B cell (primary cell): ENCODE data around the gene TMEM203. TPM values are rescaled to one million over a fixed set of nuclear protein-coding genes. Genes with fewer than 3 reads are reported as not detected.

Experiments used
- ATAC-seq: fragments of 200-7000 bp; cut with Tn5 transposase; one replicate; pipeline ENCODE4 v1.10.0; 2021; ENCODE audit warnings: low read depth, mild to moderate bottlenecking, moderate number of reproducible peaks, moderate library complexity
- CTCF ChIA-PET: fragments of 350-600 bp; sonication (Branson Sonifier 250); formaldehyde crosslinking; loops from one replicate; lab custom pipeline; 2021; ENCODE audit warnings: antibody characterized with exemption, inconsistent platforms; lab: Charles Lee
- POLR2A ChIA-PET: fragments of 350-600 bp; sonication (Branson Sonifier 250); formaldehyde crosslinking; loops from one replicate; lab custom pipeline; 2021; ENCODE audit warnings: antibody characterized with exemption; lab: Charles Lee
- DNase-seq: peaks from one replicate; pipeline ENCODE4 v3.0.0; 2013
- H2AFZ ChIP-seq: 2 replicates; pipeline ENCODE4 v1.6.1; 2012; ENCODE audit warnings: mild to moderate bottlenecking, low read depth, low read length; ENCODE audit not compliant: insufficient read depth, poor library complexity, severe bottlenecking
- H3K27ac ChIP-seq, 2 donors: 1 replicate in 1 of 2; 2 replicates in 1 of 2; pipeline ENCODE4 v1.5.1; 2012 to 2013; ENCODE audit warnings: low read length in 2 of 2, mild to moderate bottlenecking in 2 of 2, moderate library complexity in 1 of 2
- H3K27me3 ChIP-seq, 4 experiments: fragments of 200-600 bp in 1 of 4; sonication (generic) in 1 of 4; replicated peaks in 1 of 4; 1 replicate in 2 of 4; 2 replicates in 2 of 4; pipeline versions ENCODE4 v1.6.1 to v1.7.0; 2013 to 2016; ENCODE audit warnings: low read length in 3 of 4, mild to moderate bottlenecking in 2 of 4, mixed read lengths in 1 of 4, moderate library complexity in 1 of 4; ENCODE audit not compliant: insufficient read depth in 4 of 4, control insufficient read depth in 3 of 4; ENCODE audit errors: control extremely low read depth in 1 of 4
- H3K36me3 ChIP-seq, 2 experiments: replicated peaks in 1 of 2; 1 replicate in 1 of 2; 2 replicates in 1 of 2; pipeline versions ENCODE4 v1.6.1 to v1.7.1; 2013; ENCODE audit warnings: low read length in 1 of 2; ENCODE audit not compliant: insufficient read depth in 2 of 2, control insufficient read depth in 1 of 2; ENCODE audit errors: control extremely low read depth in 1 of 2, extremely low read depth in 1 of 2
- H3K4me1 ChIP-seq, 2 donors: fragments of 200-600 bp in 1 of 2; sonication (generic) in 1 of 2; 1 replicate in 1 of 2; 2 replicates in 1 of 2; pipeline versions ENCODE4 v1.5.1 to v1.6.1; 2013 to 2017; ENCODE audit warnings: low read length in 2 of 2; ENCODE audit not compliant: control insufficient read depth in 2 of 2, insufficient read depth in 2 of 2
- H3K4me2 ChIP-seq: replicated peaks from 2 replicates; pipeline ENCODE3; 2012; ENCODE audit warnings: mild to moderate bottlenecking, low read depth, low read length; ENCODE audit not compliant: poor library complexity, severe bottlenecking
- H3K4me3 ChIP-seq, 5 experiments: fragments of 200-600 bp in 1 of 5; sonication (generic) in 1 of 5; 1 replicate in 3 of 5; 2 replicates in 2 of 5; pipeline versions ENCODE4 v1.5.1 to v1.7.0; 2011 to 2016; ENCODE audit warnings: low read length in 4 of 5, mild to moderate bottlenecking in 4 of 5, low read depth in 2 of 5, control low read depth in 1 of 5, moderate library complexity in 1 of 5; ENCODE audit not compliant: insufficient read depth in 1 of 5; ENCODE audit errors: control extremely low read depth in 1 of 5, extremely low read depth in 1 of 5
- H3K79me2 ChIP-seq: fragments of 200-600 bp; sonication (generic); one replicate; pipeline ENCODE4 v1.6.0; 2016; ENCODE audit warnings: low read length; ENCODE audit not compliant: control insufficient read depth, insufficient read depth
- H3K9ac ChIP-seq: fragments of 200-600 bp; sonication (generic); 2 replicates; pipeline ENCODE4 v1.6.1; 2017; ENCODE audit warnings: mild to moderate bottlenecking, low read length, moderate library complexity
- H3K9me3 ChIP-seq, 3 donors: one replicate each; pipeline versions ENCODE4 v1.6.1 to v1.7.1; 2013; ENCODE audit warnings: low read length in 2 of 3; ENCODE audit not compliant: control insufficient read depth in 2 of 3, insufficient read depth in 1 of 3; ENCODE audit errors: control extremely low read depth in 1 of 3
- H4K20me1 ChIP-seq: 2 replicates; pipeline ENCODE4 v1.6.0; 2012; ENCODE audit warnings: mild to moderate bottlenecking, low read length; ENCODE audit not compliant: insufficient read depth, control insufficient read depth, poor library complexity, severe bottlenecking
- H3K27ac Mint-ChIP-seq: one replicate; pipeline ENCODE4 v1.8.0; 2021; ENCODE audit warnings: mixed read lengths
- H3K27me3 Mint-ChIP-seq: one replicate; pipeline ENCODE4 v1.8.0; 2021; ENCODE audit warnings: mixed read lengths
- H3K4me1 Mint-ChIP-seq: one replicate; pipeline ENCODE4 v1.8.0; 2021; ENCODE audit warnings: mixed read lengths
- H3K4me3 Mint-ChIP-seq: one replicate; pipeline ENCODE4 v1.8.0; 2021; ENCODE audit warnings: mixed read lengths
- H3K9me3 Mint-ChIP-seq: one replicate; pipeline ENCODE4 v1.8.0; 2022; ENCODE audit warnings: mixed read lengths; ENCODE audit not compliant: insufficient read depth
- WGBS: methylation state at CpG from one replicate; pipeline ENCODE4 v1.1.5; 2013; ENCODE audit warnings: missing lambda C conversion rate; ENCODE audit not compliant: insufficient coverage; 5-methylcytosine and 5-hydroxymethylcytosine counted together
- intact Hi-C: fragments of 100-400 bp; cut with micrococcal nuclease; formaldehyde crosslinking; loops from one replicate; pipeline ENCODE4 v1.10.0; 2022
- polyA plus RNA-seq: library from polyadenylated mRNA; depleted of rRNA; stranded (reverse); fragments of >200 nt; gene quantifications from 2 replicates; pipeline ENCODE4 v1.2.3, GENCODE V29; 2012
- total RNA-seq, 2 donors: library from RNA; stranded (reverse); fragments of 120-200 nt in 1 of 2; gene quantifications; 1 replicate in 1 of 2; 2 replicates in 1 of 2; pipeline versions ENCODE4 v1.2.3 to v1.2.4, GENCODE V29; 2013 to 2022
- TF ChIP-seq, protein P1 (sequence below): fragments of 200-600 bp; IDR thresholded peaks from one replicate; pipeline ENCODE4 v1.8.0; 2022; ENCODE audit warnings: antibody characterized with exemption, mild to moderate bottlenecking

Gene TMEM203
- total and polyA plus RNA-seq, 2 donors (not counting 1 experiment from before 2014, with no cell fraction given) = 20.6 to 35.7 TPM

GRCh38 chr9:137157618-137158415 is 47.6 kb downstream of the TMEM203 start:
- POLR2A ChIA-PET = interaction anchor here (0.6 kb wide), 1 partner anchor 27 kb away, joined by 5 read pairs; no protein-coding TSS in a partner anchor
- H3K79me2 ChIP-seq = no peaks in the 10 kb centered on the region
- no peak for DNase-seq
- peaks cover 39% of the 10 kb centered on the region for H3K27me3 Mint-ChIP-seq
- no peak overlapping the region for H3K27ac Mint-ChIP-seq
- H3K9me3 ChIP-seq = peaks cover 0 to 33% (median 0%) of the 10 kb centered on the region in 3 donors
- TF ChIP-seq, protein P1, sequence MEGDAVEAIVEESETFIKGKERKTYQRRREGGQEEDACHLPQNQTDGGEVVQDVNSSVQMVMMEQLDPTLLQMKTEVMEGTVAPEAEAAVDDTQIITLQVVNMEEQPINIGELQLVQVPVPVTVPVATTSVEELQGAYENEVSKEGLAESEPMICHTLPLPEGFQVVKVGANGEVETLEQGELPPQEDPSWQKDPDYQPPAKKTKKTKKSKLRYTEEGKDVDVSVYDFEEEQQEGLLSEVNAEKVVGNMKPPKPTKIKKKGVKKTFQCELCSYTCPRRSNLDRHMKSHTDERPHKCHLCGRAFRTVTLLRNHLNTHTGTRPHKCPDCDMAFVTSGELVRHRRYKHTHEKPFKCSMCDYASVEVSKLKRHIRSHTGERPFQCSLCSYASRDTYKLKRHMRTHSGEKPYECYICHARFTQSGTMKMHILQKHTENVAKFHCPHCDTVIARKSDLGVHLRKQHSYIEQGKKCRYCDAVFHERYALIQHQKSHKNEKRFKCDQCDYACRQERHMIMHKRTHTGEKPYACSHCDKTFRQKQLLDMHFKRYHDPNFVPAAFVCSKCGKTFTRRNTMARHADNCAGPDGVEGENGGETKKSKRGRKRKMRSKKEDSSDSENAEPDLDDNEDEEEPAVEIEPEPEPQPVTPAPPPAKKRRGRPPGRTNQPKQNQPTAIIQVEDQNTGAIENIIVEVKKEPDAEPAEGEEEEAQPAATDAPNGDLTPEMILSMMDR = no peak
- peaks cover 0 to 65% (median 20%) of the 10 kb centered on the region in 4 experiments for H3K27me3 ChIP-seq
- ATAC-seq = no peak
- CTCF ChIA-PET = interaction anchor here (1.0 kb wide), 1 partner anchor 43 kb away, joined by 3 read pairs; the partner anchor contains the start of gene TPRN
- H3K4me1 Mint-ChIP-seq = peaks cover 26% of the 10 kb centered on the region
- H3K4me2 ChIP-seq = no peak overlapping the region
- peaks cover 22 to 34% of the 10 kb centered on the region in 2 donors for H3K4me1 ChIP-seq
- no peak overlapping the region for H3K27ac ChIP-seq
- peak overlapping the region; percentile 34 for H3K4me3 Mint-ChIP-seq
- no peaks in the 10 kb centered on the region for H3K9me3 Mint-ChIP-seq
- H2AFZ ChIP-seq = no peak overlapping the region
- no peak overlapping the region for H3K4me3 ChIP-seq
- intact Hi-C loops = loop anchor here (5.0 kb wide), 1 partner anchor 36 kb away; no protein-coding TSS in a partner anchor
- H3K36me3 ChIP-seq = no peaks in the 10 kb centered on the region
- WGBS = 77% methylated on average over 19 of the region's 19 CpGs
- H4K20me1 ChIP-seq = no peaks in the 10 kb centered on the region
- H3K9ac ChIP-seq = no peak overlapping the region
